IPS-NIHi7 (cell line): ENCODE data around the gene ZNF385C.

Source experiments
- DNase-seq: peaks from one replicate; pipeline ENCODE4 v3.0.0; 2012; ENCODE audit warnings: mixed read lengths; ENCODE audit errors: extremely low spot score

Gene ZNF385C

DNA sequence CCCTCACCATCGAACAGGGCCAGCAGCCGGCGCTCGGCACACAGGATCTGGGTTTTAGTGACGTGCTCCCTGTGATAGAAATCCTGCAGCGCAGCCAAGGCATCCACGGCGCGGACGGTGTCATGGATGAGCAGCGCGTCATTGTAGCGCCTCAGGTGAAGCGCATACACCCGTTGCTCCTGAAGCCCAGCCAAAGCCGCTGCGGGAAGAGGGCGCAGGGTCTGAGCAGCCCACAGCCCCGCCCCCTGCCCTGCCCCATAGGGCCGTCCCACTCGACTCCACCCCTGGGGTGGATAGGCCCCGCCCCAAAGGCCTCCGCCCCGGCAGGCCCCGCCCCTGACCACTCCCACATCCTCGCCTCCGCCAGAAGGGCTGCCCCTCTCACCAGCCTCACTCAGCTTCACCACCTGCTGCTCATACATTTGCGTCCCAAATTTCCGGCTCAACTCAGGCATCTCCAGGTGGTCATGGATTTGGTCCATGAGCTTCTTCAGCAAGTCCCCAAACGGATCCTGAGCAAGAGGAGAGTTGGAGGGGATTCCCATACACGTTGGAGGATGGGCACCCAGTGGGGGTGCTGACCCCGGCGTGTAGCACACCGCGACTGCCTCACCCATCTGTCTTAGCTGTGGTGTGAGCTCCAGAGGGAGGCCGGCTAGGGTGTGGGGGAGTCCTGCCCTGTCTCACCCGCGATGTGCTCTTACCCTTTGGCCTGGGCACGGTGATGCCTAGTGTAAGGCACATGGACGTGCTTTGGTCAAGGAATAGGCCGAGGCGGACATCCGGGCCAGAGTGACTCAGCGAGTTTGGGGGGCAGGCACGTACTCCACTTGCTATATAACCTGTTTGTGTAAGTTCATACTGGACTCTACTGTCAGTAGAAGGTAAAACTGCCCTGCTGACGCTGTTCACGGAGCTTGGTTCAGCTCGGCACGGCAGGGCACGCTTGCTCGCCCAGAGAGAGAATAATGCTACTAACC lies 9.6 kb upstream of the ZNF385C start:
- DNase-seq: peak; percentile 100

DNA sequence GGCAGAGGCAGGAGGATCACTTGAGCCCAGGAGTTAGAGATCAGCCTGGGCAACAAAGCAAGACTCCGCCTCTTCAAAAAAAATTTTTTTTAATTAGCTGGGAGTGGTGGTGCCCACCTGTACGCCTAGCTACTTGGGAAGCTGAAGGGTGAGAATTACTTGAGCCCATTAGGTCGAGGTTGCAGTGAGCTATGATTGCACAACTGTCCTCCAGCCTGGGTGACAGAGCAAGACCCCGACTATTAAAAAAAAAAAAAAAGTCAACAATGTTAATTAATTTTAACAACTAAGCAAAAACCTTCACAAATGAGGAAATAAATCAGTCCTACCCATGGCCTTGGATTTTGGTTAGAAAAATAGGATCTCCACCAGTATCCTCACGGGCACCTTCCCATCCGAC lies 8.9 kb upstream of the ZNF385C start:
- DNase-seq: no peak

DNA sequence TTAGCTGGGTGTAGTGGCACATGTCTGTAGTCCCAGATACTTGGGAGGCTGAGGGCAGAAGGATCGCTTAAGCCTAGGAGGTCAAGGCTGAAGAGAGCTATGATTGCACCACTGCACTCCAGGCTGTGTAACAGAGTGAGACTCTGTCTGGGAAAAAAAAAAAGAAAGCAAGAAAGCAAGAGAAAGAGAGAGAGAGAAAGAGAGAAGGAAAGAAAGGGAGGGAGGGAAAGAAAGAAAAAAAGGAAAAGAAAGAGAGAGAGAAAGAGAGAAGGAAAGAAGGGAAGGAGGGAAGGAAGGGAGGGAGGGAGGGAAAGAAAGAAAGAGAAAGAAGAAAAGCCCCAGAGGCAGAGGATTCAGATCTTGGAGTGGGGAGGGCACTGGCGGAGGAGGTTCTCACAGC lies 7.7 kb upstream of the ZNF385C start:
- DNase-seq: no peak

DNA sequence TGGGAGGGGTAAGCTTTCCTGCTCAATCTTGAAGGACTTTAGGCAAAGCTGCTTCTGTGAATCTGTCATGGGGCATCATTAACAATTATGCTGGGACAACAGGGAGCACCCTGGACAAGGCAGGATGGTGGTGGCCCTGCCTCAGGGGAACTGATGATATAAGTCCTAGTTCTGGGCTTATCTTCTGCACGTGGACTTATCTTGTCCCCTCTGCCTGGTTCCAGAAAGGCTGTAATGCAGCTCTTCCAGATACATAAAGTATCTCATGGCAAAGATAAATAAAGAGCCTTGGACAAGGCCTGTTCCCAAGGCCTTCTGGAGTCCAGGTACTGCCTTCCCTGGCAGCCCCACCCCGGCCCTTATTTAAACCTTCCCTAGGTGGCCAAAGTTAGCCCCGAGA lies 6.0 kb upstream of the ZNF385C start:
- no peak for DNase-seq

DNA sequence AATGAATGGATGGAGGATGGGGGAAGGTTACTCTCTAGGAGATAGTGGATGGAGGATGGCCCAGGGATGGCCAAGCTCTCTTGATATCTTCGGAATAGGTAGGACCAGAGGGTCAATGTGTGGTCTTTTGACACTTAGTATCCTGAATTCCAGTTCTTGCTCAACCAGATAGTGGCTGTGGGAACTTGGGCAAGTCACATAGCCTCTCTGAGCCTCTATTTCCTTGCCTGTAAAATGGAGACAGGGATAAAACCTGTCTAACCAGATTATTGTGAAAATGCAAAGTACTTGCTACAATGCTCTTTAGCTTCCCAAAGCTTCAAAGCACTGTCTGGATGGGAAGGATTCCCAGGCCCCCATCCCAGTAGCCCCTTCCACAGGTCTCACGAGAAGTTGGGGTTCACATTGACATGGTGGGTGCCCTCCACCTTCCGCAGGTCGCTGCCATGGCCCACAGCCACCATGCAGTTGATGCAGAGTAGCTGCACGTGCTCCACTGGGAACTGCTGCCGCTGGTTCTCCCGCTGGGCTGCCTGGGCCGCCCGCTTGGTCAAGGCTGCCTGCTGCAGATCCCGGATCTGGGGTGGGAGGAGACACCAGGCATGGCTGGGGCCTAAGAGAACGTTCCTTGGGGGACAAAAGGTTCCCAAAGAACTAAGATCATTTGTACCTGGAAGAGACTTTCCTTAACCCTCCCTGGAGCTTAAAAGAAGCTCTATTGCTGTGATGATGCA lies 5.1 kb upstream of the ZNF385C start:
- DNase-seq: no peak

DNA sequence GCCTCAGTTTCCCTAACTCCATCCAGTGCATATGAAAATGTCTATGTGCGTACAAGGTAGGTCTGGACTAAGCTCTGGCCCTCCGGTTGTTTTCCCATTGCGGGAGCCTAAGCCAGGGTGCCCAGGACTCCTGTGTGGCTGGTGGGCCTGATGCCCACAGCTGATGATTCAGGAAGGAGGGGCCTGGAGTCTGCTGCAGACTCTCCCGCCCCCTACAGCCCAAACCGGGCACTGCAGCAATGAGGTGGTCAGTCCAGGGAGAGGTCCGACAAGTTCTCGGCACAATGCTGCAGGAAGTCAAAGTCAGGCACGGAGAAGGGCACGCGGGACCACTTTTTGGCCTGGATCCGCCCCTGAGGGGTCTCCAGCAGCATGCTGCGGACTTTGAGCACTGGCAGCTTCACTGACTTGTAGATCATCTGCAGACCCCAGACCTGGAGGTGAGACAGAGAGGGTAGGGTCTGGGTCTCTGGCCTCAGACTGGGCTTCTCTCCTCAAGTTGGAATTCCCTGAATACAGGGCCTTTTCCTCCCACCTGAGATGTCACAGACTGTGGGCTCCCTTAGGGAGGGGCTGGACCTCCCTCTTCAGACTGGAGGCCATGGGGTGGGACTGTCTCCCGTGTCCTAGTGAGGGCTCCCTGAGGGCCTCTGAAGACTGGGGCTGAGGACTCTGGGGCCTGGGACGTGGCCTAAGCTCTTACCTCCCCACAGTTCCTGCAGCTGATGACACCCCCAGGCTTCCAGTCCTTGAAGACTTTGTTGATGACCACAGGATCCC lies 3.4 kb upstream of the ZNF385C start:
- peak; percentile 93 for DNase-seq

DNA sequence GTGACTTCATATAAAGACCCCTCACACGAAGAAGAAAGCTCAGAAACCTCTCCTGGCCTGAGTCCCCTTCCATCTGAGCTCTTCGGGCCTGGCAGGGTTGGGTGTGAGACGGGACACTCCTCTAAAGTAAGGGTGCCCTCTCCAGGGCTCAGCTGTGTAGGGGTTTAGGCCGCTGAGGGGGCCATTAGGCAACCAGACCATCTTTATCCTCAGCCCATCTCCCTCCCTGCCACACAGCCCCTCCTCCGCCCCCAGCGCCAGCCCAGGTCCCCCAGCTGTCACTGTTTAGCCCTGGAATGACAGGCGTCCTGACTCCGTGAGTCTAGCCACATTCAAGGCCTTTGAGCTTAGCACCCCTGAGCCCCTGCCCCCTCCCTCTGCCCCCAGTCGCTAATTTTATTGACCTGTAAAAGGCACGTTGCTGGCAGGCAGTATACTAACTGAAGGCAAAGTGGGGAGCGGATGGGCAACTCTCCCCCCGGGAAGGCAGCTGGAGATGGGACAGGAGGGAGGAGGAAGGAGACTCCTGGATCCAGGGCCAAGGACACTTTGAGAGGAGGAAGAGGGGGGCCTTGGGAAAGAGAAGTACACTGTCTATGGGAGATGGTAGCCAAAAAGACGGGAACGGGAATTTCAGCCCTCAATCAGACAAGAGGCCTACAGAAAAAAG lies 592 bp upstream of the ZNF385C start:
- DNase-seq: no peak

DNA sequence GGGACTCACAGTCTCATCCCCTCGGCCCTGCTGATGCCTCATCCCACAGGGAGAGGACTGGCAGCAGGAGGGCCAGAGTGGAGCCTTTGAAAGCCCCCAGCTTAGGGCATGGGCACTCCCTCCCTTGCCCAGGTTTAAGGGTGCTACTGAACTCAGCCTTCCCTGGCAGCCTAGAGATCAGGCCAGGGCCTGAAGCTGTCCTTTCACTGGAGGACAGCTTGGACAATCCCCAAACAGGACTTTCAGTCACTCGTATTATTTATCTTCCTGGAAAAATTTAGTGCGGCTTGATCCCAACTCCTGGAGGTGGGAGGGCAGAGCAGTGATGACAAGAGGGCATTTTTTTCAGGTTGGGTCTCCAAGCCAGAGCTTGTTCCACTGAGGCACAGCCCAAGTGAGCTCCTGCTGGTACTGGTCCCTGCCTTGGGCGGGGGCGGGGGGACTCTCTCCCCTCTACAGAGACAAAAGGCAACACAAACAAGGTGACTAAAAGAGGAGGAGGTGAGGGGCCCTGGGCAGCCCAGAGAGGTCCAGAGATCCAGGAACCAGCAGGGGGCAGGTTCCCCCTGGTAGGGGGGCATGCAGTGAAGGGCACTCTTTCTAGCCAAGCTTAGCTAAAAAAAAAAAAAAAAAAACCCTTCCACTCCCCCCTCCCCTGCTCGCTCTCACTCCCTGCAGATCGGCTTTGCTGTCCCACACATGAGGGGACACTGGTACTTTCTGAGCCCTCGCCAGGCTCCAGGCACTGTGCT lies 1.7 kb downstream of the ZNF385C start:
- DNase-seq: no peak

DNA sequence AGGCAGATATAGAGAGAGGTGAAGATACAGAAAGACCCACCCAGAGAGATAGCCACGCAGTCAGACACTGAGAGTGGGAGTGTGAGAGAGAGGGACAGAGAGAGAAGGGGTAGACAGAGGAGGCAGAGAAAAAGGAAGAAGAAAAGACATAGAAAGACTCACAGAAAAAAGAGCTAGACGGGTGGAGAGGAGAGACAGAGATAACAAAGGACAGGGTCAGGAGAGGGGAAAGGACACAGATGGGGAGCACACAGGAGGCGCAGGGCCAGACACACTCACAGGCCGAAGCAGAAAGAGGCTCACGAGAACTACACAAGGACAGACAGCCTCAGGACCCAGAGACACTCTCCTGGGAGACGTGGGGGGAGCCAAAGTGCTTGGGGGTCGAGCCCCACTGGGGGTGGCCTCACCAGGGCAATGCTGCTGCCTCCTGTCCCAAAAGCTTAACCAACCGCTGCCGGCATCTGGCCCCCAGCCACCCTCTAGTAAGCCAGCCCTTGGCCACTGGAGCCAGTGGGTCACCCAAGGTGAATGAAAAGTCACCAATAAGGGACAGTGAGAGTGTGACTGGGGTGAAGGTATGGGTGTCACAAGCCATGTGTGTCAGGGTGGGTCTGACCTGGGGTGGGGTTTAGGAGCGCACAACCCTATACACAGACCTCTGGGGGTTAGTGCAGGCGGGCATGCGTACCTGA lies 3.8 kb downstream of the ZNF385C start:
- no peak for DNase-seq

DNA sequence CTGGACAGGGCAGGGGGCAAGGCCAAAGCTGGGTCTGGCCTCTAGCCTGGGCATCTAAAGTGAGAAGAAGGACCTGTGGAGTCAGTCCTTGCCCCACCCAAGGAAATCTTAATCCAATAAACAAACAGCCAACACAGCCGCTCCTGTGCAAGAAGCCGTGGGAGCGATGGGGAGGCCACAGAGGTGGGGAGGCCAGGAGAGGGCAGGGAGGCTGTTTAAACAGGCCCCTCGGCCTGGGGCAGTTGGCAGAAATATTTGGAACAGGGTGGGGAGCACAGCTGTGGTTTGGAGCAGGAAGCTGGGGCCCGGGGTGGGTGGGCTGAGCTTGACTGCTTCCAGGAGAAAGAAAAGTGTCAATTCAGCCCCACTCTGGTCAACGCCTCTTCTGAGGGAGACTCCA lies 5.3 kb downstream of the ZNF385C start:
- DNase-seq: no peak

DNA sequence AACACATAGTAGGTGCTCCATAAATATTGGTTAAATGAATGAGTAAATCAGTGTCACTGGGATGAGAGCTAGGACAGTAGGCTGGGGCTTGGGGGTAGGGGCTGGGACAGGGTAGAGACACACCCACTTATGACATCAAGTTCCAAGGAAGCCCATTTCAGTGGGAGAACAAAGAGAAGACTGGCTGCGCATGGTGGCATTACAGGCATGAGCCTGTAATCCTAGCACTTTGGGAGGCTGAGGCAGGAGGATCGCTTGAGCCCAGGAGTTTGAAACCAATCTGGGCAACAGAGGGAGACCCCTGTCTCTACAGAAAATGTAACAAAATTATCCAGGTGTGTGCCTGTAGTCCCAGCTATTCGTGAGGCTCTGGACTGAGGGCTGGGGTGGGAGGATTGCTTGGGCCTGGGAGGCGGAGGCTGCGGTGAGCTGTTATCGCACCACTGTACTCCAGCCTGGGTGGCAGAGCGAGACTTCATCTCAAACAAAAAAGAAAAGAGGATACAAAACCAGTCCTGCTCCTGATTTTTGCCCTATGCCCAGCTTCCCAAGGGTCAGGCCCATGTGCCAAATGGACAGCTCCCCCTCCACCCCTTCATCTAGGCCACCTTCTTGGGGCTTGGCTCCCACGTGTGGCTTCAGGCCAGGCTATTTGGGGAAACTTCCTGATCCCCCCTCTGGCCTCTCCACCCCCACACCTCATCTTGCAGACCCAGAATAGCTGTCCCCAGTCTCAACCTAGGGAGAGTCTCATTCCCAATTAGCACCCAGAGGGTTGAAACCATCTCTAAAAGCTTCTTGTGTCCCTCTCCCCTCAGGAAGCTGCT lies 7.1 kb downstream of the ZNF385C start:
- DNase-seq: no peak

DNA sequence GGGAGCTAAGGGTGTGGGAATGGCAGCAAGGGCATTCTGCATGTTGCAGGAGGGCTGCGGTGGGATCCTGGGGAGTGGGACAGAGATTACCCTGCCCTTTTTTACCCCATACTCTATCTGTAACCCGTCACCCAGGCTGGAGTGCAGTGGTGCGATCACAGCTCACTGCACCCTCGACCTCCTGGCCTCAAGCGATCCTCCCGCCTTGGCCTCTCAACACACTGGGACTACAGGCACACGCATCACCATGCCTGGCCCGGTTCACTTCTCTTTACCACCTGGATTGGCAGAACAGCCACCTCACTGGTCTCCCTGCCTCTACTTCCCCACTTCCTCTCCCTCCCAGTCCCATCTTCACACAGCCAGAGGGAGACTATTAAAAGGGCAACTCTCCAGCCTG lies 9.5 kb downstream of the ZNF385C start:
- DNase-seq: no peak

DNA sequence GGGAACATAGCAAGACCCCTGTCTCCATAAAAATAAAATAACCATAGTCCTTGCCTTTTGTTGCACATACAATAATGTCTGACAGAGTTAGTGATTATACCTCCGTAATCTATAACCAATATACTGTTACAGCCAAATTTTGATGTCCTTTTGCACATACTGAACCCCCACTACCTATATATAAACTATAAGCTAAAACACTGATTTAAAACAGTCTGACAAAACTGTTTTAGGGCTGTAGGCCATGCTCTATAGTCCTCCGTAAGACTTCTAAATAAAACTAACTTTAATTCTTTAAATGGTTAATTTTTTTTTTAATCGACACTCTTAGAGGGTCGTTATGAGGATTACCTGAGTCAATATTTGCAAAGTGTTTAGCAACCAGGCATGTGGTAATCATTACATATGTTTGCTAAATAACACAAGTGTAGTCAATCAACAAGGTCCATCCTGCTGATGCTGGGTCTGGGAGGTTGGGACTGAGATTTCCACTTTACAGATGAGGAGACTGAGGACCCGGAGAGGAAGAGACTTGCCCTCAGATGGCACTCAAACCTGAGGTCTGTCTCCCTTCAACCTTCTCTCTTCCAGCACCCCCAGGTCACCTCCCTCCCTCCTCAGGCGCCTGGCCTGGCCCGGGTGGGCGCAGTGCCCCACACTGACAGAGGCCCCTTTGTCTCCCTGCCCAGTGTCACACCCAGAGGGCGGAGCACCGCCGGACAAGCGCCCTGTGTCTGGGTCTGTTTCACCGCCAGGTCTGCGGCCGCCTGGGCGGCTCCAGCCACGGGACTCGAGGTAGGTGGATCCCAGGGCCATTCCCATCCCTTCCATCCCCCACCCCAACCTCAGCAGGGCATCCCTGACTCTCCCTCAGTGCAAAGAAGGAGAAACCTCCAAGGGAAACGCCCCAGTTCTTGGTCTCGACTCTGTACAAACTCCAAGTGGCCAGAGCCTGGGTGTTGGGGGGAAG lies 10.3 kb downstream of the ZNF385C start:
- DNase-seq: no peak

DNA sequence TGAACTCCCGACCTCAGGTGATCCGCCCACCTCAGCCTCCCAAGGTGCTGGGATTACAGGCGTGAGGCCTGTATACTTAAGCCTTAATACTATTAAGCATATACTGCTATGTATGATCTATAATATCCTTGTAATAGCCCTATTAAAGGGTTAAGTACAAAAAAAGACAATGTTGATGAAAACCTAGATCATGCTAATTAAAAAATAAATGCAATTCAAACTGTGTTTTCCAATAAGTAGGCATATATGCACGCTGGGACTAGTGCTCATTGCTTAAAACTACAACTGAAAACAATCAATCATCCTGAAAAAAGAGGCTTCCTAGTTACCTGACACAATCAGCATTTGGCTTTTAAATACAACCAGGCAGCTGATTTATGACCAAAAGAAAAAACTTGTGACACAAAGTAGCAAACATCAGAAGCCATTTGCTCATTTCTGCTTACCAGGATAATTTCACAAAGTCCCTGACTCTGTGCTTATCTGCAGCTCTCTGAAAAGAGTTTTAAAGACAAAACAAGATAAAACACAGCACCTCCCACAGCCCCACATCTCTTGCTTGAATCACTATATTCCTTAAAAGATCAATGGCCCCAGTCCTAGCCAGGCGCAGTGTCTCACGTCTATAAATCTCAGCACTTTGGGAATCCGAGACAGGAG lies 11.1 kb downstream of the ZNF385C start:
- no peak for DNase-seq

DNA sequence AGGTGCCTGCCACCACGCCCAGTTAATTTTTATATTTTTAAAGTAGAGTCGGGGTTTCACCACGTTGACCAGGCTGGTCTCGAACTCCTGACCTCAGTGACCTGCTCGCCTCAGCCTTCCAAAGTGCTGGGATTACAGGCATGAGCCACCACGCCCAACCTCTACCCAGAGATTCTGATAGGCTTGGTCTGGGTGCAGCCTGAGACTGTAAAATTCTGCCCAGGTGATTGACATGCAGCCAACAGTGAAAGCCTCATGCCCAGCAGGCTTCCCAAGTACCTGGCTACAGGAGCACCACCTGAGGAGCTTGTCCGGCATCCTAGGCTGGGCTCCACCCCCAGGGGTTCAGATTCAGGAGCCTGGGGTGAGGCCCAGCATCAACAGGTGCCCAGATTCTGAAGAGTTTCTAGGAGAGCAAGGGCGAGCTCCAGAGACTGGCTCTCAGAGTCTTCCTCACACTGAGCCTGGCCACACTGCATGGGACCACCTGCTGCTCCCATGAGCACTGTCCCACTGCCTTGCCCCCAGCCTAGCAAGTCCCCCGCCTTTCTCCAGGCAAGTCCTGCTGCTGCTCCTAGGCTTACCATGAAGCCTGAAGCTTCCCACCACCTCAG lies 16.6 kb downstream of the ZNF385C start:
- no peak for DNase-seq

DNA sequence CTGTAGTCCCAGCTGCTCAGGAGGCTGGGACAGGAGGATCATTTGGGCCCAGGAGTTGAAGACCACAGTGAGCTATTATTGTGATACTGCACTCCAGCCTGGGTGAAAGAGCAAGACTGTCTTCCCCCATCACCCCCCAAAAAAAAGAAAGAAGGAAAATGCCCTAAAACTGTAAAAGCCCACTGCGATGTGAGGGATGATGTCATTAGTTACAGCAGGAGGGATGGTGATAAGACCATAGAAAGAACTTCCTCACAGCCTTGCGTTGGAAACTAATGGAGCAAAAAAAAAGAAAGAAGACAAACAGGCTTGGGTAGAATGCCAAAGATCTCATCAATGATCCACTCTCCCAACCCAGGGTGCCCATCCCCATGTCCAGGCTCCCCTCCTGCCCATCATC lies 18.7 kb downstream of the ZNF385C start:
- no peak for DNase-seq

DNA sequence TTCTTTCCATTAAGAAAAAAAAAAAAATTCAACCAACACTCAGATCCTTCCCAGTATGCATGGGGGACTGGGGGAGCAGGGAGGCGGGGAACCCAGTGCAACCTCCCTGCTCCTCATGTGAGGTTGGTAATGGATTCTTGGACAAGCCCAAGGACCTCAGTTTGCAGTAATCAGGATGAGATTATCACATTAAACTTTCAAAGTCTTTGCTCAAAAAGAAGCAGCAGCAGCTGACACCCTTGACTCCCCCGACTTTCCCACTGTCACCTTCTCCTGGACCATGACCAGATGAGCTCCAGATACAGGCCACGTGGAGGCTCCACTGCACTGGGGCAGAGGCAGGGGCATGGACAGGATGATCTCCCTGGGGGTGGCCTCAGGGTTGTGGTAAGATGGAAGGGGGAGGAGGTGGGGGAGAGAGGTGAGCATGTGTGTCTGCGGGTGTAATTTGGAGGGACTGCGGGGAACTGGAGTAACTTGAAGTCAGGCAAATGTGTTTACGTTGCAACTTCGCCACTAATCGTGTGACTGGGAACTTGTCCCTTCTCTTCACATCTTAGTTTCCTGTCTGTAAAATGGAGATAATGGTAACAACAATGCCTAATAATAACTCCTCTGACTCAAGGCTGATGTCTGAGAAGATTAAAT lies 19.8 kb downstream of the ZNF385C start:
- no peak for DNase-seq
